Loucy (cell line): ENCODE data around the gene CTAG1B.

Source experiments
- EZH2phosphoT487 ChIP-seq: fragments of 200-600 bp; IDR thresholded peaks from 2 replicates; pipeline ENCODE4 v1.6.1; 2018; ENCODE audit warnings: antibody characterized with exemption, mild to moderate bottlenecking, moderate library complexity, borderline replicate concordance
- TF ChIP-seq, protein P1 (sequence below): fragments of 200-600 bp; sonication (generic); conservative IDR thresholded peaks from 2 replicates; pipeline ENCODE4 v1.5.1; 2014; ENCODE audit warnings: mild to moderate bottlenecking, antibody characterized with exemption, low read length

DNA sequence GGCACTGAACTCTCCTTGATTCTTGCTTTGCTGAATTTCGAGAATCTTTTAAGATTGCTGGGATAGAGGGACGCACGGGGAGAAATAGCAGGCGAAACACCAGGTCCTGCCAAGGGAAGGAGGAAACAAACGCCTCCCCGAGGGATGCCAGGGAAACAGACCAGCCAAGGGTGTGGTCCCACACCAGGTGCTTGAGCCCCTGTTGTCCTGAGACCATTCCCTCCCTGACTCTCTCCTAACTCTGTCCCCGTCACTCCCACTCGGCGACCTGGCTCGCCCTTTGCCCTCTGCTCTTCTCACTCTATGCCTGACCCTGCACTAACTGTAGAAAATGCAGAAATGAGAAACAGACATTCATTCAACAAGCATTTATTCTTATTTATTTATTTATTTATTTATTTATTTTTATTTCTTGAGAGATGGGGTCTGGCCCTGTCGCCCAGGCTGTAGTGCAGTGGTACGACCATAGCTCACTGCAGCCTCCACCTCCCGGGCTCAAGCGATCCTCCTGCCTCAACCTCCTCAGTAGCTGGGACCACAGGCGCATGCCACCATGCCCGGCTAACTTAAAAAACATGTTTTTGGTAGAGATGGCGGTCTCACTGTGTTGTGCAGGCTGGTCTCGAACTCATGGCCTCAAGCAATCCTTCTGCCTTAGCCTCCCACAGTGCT, 16.2 kb downstream of the CTAG1B start:
- TF ChIP-seq, protein P1, sequence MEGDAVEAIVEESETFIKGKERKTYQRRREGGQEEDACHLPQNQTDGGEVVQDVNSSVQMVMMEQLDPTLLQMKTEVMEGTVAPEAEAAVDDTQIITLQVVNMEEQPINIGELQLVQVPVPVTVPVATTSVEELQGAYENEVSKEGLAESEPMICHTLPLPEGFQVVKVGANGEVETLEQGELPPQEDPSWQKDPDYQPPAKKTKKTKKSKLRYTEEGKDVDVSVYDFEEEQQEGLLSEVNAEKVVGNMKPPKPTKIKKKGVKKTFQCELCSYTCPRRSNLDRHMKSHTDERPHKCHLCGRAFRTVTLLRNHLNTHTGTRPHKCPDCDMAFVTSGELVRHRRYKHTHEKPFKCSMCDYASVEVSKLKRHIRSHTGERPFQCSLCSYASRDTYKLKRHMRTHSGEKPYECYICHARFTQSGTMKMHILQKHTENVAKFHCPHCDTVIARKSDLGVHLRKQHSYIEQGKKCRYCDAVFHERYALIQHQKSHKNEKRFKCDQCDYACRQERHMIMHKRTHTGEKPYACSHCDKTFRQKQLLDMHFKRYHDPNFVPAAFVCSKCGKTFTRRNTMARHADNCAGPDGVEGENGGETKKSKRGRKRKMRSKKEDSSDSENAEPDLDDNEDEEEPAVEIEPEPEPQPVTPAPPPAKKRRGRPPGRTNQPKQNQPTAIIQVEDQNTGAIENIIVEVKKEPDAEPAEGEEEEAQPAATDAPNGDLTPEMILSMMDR, result no peak
- TF ChIP-seq EZH2phosphoT487, result no peak
